Prostate gland (tissue), 2 donors: ENCODE data around the gene HYPK. TPM values are rescaled to one million over a fixed set of nuclear protein-coding genes. Genes with fewer than 3 reads are reported as not detected.

Experiments
- DNase-seq: peaks from one replicate; pipeline ENCODE4 v3.0.0-alpha.2; 2019; ENCODE audit warnings: low spot score
- H3K27ac ChIP-seq, 2 donors: fragments of 200-600 bp; sonication (generic); 2 replicates each; pipeline ENCODE4 v1.5.1; 2017 to 2019
- H3K27me3 ChIP-seq: fragments of 200-600 bp; sonication (generic); replicated peaks from 2 replicates; pipeline ENCODE4 v1.5.1; 2019; ENCODE audit not compliant: insufficient read depth
- H3K36me3 ChIP-seq, 2 donors: fragments of 200-600 bp; sonication (generic); 1 replicate in 1 of 2; 2 replicates in 1 of 2; pipeline versions ENCODE4 v1.5.1 to v1.8.1; 2017 to 2019
- H3K4me1 ChIP-seq: fragments of 200-600 bp; sonication (generic); replicated peaks from 2 replicates; pipeline ENCODE4 v1.5.1; 2019
- H3K4me3 ChIP-seq, 2 donors: fragments of 200-600 bp; sonication (generic); 2 replicates each; pipeline ENCODE4 v1.5.1; 2017 to 2019
- H3K9me3 ChIP-seq: fragments of 200-600 bp; sonication (generic); 2 replicates; pipeline ENCODE4 v1.5.1; 2017
- CTCF ChIP-seq, 4 experiments: fragments of 200-600 bp in 2 of 4; fragments of 450-650 bp in 2 of 4; sonication (generic) in 2 of 4; IDR thresholded peaks; 1 replicate in 3 of 4; 2 replicates in 1 of 4; pipeline ENCODE4 v1.5.1; 2016 to 2019; ENCODE audit warnings: antibody characterized with exemption in 4 of 4, mild to moderate bottlenecking in 2 of 4, moderate library complexity in 2 of 4
- POLR2A ChIP-seq: fragments of 450-650 bp; IDR thresholded peaks from one replicate; pipeline ENCODE4 v1.6.1; 2016; ENCODE audit warnings: antibody characterized with exemption, mild to moderate bottlenecking
- POLR2AphosphoS5 ChIP-seq: sonication (generic); formaldehyde crosslinking; IDR thresholded peaks from one replicate; pipeline ENCODE4 v1.6.1; 2017; ENCODE audit warnings: antibody characterized with exemption
- WGBS: methylation state at CpG from one replicate; pipeline ENCODE4 v1.1.5; 2018; 5-methylcytosine and 5-hydroxymethylcytosine counted together
- intact Hi-C: fragments of 100-400 bp; cut with DNase I; formaldehyde crosslinking; loops from one replicate; pipeline ENCODE4 v1.14.2; 2022
- microRNA counts, 2 donors: library from miRNA; unstranded; fragments of <30 nt; microRNA quantifications; one replicate each; lab custom pipeline; 2016 to 2017
- microRNA-seq: library from miRNA; unstranded; fragments of <30 nt; microRNA quantifications from one replicate; pipeline ENCODE4, GENCODE V29; 2016
- small RNA-seq, 2 donors: library from RNA; depleted of rRNA; stranded (forward); fragments of <200 nt; gene quantifications; one replicate each; pipeline ENCODE3, GENCODE V24; 2016
- total RNA-seq, 2 donors: library from RNA; depleted of rRNA; stranded (reverse); fragments of >200 nt; gene quantifications; one replicate each; pipeline ENCODE4 v1.1.0, GENCODE V29; 2016

HYPK gene
- total RNA-seq, 2 donors from 2014 or later, result 10.9 to 19.9 TPM

- no peak for DNase-seq
- H3K27me3 ChIP-seq, result no peaks in the 10 kb centered on the region
- intact Hi-C loops, result no loop called here
- no peak overlapping the region for H3K4me3 ChIP-seq
- no peaks in the 10 kb centered on the region for H3K4me1 ChIP-seq
- no peaks in the 10 kb centered on the region for H3K36me3 ChIP-seq
- TF ChIP-seq POLR2A (no peak), CTCF (IDR thresholded peaks at IDR 0.05) (no peak), POLR2AphosphoS5 (no peak)
- no peak overlapping the region for H3K27ac ChIP-seq
- no peaks in the 10 kb centered on the region for H3K9me3 ChIP-seq
Measured at GRCh38 chr15:43845421-43845820, 45.0 kb downstream of the HYPK start.

- H3K4me3 ChIP-seq, result no peak overlapping the region
- H3K9me3 ChIP-seq, result no peaks in the 10 kb centered on the region
- no peak for DNase-seq
- no peaks in the 10 kb centered on the region for H3K27me3 ChIP-seq
- no peaks in the 10 kb centered on the region for H3K4me1 ChIP-seq
- no peak overlapping the region for H3K27ac ChIP-seq
- no peak for TF ChIP-seq POLR2AphosphoS5
- no peak for TF ChIP-seq POLR2A
- TF ChIP-seq CTCF (IDR thresholded peaks at IDR 0.05), result no peak
- WGBS, result 98% methylated on average over 3 of the region's 3 CpGs
- intact Hi-C loops, result no loop called here
- no peaks in the 10 kb centered on the region for H3K36me3 ChIP-seq
Measured at GRCh38 chr15:43851251-43851650, 50.9 kb downstream of the HYPK start.

GRCh38 chr15:43852607-43853006 is 52.2 kb downstream of the HYPK start:
- Histone ChIP-seq H3K9me3 (no peaks in the 10 kb centered on the region), H3K4me3 (no peak overlapping the region), H3K27ac (no peak overlapping the region), H3K27me3 (no peaks in the 10 kb centered on the region), H3K4me1 (no peaks in the 10 kb centered on the region), H3K36me3 (no peaks in the 10 kb centered on the region)
- TF ChIP-seq POLR2A (no peak), CTCF (IDR thresholded peaks at IDR 0.05) (no peak), POLR2AphosphoS5 (no peak)
- no peak for DNase-seq
- intact Hi-C loops, result no loop called here
- WGBS, result 98% methylated on average over 4 of the region's 4 CpGs

MicroRNAs within 50 kb of the gene (microRNA counts, 767-probe panel; counts per million panel counts)
- 0 to 431 counts per million in 2 donors for microRNA hsa-miR-1282 (lab: Ali Mortazavi, UCI)

Small RNA genes lying within 50 kb of the gene (microRNA-seq; reads per million reads assigned to microRNA genes)
- not detected for gene MIR1282

Small RNA genes lying within 50 kb of the gene (small RNA-seq; reads per million reads assigned to genes)
- gene MIR1282, result 0 reads per million in 2 donors

Other genes starting within 250 kb of the HYPK start
- 10 to 100 TPM; 19.0 to 58.4 TPM for gene PPIP5K1, start 210.4 kb upstream of the HYPK start, total RNA-seq
- gene CKMT1B, start 206.6 kb upstream of the HYPK start, total RNA-seq, result 10 to 100 TPM in 1 of 2 donors, 1 to 10 TPM in 1; 3.5 to 18.9 TPM
- gene STRC, start 181.8 kb upstream of the HYPK start, total RNA-seq, result 1 to 10 TPM; 1.3 to 3.5 TPM
- 10 to 100 TPM in 1 of 2 donors, 1 to 10 TPM in 1; 3.5 to 10.1 TPM for gene CATSPER2, start 151.8 kb upstream of the HYPK start, total RNA-seq
- gene CKMT1A, start 106.7 kb upstream of the HYPK start, total RNA-seq, result 1 to 10 TPM; 4.6 to 4.8 TPM
- gene PDIA3, start 54.2 kb upstream of the HYPK start, total RNA-seq, result 100 to 1,000 TPM; 172 to 432 TPM
- 1 to 10 TPM; 4.7 to 7.7 TPM for gene ELL3, start 23.6 kb upstream of the HYPK start, total RNA-seq
- 1,000 to 10,000 TPM in 1 of 2 donors, 100 to 1,000 TPM in 1; 966 to 1,595 TPM for gene SERF2, start 8.3 kb upstream of the HYPK start, total RNA-seq
- gene SERINC4, start 379 bp upstream of the HYPK start, total RNA-seq, result 1 to 10 TPM in 1 of 2 donors, not detected in 1; 3.9 TPM
- 10 to 100 TPM; 19.3 to 27.5 TPM for gene MFAP1, start 24.1 kb downstream of the HYPK start, total RNA-seq
- 1 to 10 TPM; 2.7 to 4.9 TPM for gene WDR76, start 26.4 kb downstream of the HYPK start, total RNA-seq